Measurements from ENCODE around the gene AKAP8. TPM values are rescaled to one million over a fixed set of nuclear protein-coding genes. Genes with fewer than 3 reads are reported as not detected.

The AKAP8 gene
- total and polyA plus RNA-seq, 9 of the 15 experiments (the other 6 are each of a cell fraction or from before 2014, with no cell fraction given) = 3.4 to 56.5 (median 15.0) TPM

DNA sequence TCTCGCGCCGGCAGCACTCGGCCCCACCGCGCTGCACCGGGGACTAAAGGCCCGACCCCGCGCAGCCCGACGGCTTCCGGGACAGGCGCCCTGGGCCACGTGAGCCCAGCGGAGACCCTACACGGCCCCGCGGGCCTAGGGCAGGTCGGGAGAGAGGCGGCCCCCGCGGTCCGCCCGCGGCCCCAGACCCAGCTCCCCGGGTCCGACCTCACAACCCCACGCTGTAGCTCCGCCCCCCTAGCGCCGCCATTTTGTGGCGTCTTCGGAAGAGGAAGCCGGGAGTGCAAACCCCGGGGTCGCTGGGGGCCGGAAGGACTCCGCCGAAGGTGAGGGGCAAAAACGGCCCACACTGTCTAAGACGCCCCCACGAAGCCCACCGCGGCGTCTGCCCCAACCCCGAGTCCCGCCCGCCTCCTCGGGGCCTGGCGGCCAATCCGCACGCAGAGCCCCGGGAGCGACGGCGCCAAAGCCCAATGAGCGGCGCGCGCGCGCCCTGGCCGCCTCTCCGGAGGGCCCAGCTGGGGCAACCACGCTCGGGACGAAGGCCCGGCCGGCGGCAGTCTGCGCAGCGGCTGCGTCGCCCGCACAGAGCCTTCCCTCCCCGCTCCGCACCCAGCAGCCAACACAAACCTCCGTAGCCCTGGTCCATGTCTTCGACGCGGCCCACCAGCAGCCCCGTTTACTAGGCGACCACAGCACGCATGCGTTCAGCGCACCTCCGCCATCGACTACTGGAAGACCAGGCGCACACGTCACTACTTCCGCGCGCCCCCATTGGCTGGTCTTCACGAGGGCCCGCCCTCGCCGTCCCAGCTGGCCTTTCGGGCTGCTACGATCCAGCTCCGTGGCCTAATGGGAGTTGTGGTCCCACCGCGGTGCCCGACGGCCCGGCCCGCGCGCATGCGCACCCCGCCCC lies at the start of gene AKAP8 (continued):
- no peak for TF ChIP-seq IRF9 (tag; IDR thresholded peaks at IDR 0.05)
- TF ChIP-seq EP400 (IDR thresholded peaks at IDR 0.05) = peak; percentile 67
- TF ChIP-seq YY1 (IDR thresholded peaks at IDR 0.05; ENCODE audit: borderline replicate concordance in 1 of 3, control insufficient read depth in 1 of 3, extremely low read depth in 1 of 3, insufficient read depth in 3 of 3, insufficient read length in 1 of 3, insufficient replicate concordance in 2 of 3, low read depth in 1 of 3, low read length in 2 of 3) = peak; percentile 81 to 97 (median 95)
- no peak for TF ChIP-seq BRD9 (IDR thresholded peaks at IDR 0.05; ENCODE audit: low read depth, partially characterized antibody)
- no peak for TF ChIP-seq ZNF561 (CRISPR knock-in tag; conservative IDR thresholded peaks at IDR 0.05)
- TF ChIP-seq BDP1 (IDR thresholded peaks at IDR 0.05; ENCODE audit: insufficient read depth, insufficient read length) = no peak
- TF ChIP-seq, protein P1, sequence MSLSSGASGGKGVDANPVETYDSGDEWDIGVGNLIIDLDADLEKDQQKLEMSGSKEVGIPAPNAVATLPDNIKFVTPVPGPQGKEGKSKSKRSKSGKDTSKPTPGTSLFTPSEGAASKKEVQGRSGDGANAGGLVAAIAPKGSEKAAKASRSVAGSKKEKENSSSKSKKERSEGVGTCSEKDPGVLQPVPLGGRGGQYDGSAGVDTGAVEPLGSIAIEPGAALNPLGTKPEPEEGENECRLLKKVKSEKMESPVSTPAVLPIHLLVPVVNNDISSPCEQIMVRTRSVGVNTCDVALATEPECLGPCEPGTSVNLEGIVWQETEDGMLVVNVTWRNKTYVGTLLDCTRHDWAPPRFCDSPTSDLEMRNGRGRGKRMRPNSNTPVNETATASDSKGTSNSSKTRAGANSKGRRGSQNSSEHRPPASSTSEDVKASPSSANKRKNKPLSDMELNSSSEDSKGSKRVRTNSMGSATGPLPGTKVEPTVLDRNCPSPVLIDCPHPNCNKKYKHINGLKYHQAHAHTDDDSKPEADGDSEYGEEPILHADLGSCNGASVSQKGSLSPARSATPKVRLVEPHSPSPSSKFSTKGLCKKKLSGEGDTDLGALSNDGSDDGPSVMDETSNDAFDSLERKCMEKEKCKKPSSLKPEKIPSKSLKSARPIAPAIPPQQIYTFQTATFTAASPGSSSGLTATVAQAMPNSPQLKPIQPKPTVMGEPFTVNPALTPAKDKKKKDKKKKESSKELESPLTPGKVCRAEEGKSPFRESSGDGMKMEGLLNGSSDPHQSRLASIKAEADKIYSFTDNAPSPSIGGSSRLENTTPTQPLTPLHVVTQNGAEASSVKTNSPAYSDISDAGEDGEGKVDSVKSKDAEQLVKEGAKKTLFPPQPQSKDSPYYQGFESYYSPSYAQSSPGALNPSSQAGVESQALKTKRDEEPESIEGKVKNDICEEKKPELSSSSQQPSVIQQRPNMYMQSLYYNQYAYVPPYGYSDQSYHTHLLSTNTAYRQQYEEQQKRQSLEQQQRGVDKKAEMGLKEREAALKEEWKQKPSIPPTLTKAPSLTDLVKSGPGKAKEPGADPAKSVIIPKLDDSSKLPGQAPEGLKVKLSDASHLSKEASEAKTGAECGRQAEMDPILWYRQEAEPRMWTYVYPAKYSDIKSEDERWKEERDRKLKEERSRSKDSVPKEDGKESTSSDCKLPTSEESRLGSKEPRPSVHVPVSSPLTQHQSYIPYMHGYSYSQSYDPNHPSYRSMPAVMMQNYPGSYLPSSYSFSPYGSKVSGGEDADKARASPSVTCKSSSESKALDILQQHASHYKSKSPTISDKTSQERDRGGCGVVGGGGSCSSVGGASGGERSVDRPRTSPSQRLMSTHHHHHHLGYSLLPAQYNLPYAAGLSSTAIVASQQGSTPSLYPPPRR (CRISPR knock-in tag; IDR thresholded peaks at IDR 0.05; ENCODE audit: borderline replicate concordance) = no peak
- TF ChIP-seq, protein P2, sequence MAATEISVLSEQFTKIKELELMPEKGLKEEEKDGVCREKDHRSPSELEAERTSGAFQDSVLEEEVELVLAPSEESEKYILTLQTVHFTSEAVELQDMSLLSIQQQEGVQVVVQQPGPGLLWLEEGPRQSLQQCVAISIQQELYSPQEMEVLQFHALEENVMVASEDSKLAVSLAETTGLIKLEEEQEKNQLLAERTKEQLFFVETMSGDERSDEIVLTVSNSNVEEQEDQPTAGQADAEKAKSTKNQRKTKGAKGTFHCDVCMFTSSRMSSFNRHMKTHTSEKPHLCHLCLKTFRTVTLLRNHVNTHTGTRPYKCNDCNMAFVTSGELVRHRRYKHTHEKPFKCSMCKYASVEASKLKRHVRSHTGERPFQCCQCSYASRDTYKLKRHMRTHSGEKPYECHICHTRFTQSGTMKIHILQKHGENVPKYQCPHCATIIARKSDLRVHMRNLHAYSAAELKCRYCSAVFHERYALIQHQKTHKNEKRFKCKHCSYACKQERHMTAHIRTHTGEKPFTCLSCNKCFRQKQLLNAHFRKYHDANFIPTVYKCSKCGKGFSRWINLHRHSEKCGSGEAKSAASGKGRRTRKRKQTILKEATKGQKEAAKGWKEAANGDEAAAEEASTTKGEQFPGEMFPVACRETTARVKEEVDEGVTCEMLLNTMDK (IDR thresholded peaks at IDR 0.05; ENCODE audit: borderline replicate concordance, insufficient read depth, low read depth, low read length, poor library complexity, severe bottlenecking) = no peak
- TF ChIP-seq CBX2 (IDR thresholded peaks at IDR 0.05; ENCODE audit: insufficient read depth, low read length, poor library complexity, severe bottlenecking) = no peak
- TF ChIP-seq SAP30 (IDR thresholded peaks at IDR 0.05; ENCODE audit: borderline replicate concordance, insufficient read depth, low read depth, low read length, poor library complexity, severe bottlenecking) = no peak
- peak in 1 of 2 experiments; percentile 9; a peak in 1 of 4 replicates for TF ChIP-seq SRF (CRISPR knock-in tag; IDR thresholded peaks at IDR 0.05)
- peak; percentile 58 to 67; a peak in 3 of 4 replicates for TF ChIP-seq SIX5 (IDR thresholded peaks at IDR 0.05; ENCODE audit: borderline replicate concordance in 1 of 2, insufficient read depth in 1 of 2, low read depth in 1 of 2, low read length in 2 of 2)
